Ishikawa (cell line): ENCODE data around the gene ADAD1.

ENCODE experiments used
- CEBPB ChIP-seq: IDR thresholded peaks from 2 replicates; pipeline ENCODE4 v1.6.1; 2012
- CREB1 ChIP-seq: IDR thresholded peaks from 2 replicates; pipeline ENCODE4 v1.6.1; 2012; ENCODE audit warnings: low read depth
- EP300 ChIP-seq: IDR thresholded peaks from 2 replicates; pipeline ENCODE4 v1.6.1; 2012; ENCODE audit warnings: borderline replicate concordance
- FOXM1 ChIP-seq: IDR thresholded peaks from 2 replicates; pipeline ENCODE4 v1.6.1; 2012; ENCODE audit warnings: low read depth, borderline replicate concordance
- NFIC ChIP-seq: IDR thresholded peaks from 2 replicates; pipeline ENCODE4 v1.6.1; 2012
- RAD21 ChIP-seq: IDR thresholded peaks from 2 replicates; pipeline ENCODE4 v1.6.1; 2012; ENCODE audit warnings: low read depth
- TAF1 ChIP-seq: IDR thresholded peaks from 2 replicates; pipeline ENCODE4 v1.6.1; 2012; ENCODE audit warnings: low read depth, mild to moderate bottlenecking
- TCF12 ChIP-seq: IDR thresholded peaks from 2 replicates; pipeline ENCODE4 v1.6.1; 2012; ENCODE audit warnings: low read depth
- TEAD4 ChIP-seq: IDR thresholded peaks from 2 replicates; pipeline ENCODE4 v1.6.1; 2012
- YY1 ChIP-seq: IDR thresholded peaks from 2 replicates; pipeline ENCODE4 v1.6.1; 2012; ENCODE audit warnings: low read depth
- ZBTB7A ChIP-seq: IDR thresholded peaks from 2 replicates; pipeline ENCODE4 v1.6.1; 2012; ENCODE audit warnings: low read depth
- TF ChIP-seq, protein P1 (sequence below): IDR thresholded peaks from 2 replicates; pipeline ENCODE4 v1.6.1; 2012
- TF ChIP-seq, protein P2 (sequence below): IDR thresholded peaks from 2 replicates; pipeline ENCODE4 v1.6.1; 2012; ENCODE audit warnings: low read depth, mild to moderate bottlenecking

ADAD1 gene

DNA sequence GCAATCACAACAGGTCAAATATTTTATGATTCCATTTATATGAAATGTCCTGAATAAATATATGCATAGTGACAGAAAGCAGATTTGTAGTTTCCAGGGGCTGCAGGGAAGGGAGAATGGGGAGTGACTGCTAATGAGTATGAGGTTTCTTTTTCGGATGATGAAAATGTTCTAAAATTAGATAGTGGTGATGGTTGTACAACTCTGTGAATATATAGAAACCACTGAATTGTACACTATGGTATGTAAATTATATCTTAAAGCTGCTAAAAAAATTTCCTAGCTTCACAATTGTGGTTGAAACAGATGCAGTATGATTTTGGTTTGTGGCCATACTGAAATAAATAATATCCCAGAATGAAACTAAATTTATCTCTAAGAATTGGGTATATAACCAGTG lies 90.6 kb downstream of the ADAD1 start:
- no peak for TF ChIP-seq ZBTB7A

DNA sequence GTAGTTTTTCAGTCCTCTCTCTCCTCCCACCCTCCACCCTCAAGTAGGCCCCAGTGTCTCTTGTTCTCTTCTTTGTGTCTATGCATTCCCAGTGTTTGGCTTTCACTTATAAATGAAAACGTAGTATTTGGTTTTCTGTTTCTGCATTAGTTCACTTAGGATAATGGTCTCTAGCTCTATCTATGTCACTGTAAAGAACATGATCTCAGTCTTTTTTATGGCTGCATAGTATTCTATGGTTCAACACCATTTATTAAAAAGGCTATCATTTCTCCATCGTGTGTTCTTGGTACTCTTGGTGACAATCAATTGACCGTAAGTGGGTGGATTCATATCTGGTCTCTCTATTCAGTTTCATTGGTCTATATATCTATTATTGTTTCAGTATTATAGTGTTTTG lies 96.4 kb downstream of the ADAD1 start:
- no peak for TF ChIP-seq NFIC
- TF ChIP-seq FOXM1: no peak
- no peak for TF ChIP-seq TEAD4
- no peak for TF ChIP-seq TAF1
- TF ChIP-seq, protein P1, sequence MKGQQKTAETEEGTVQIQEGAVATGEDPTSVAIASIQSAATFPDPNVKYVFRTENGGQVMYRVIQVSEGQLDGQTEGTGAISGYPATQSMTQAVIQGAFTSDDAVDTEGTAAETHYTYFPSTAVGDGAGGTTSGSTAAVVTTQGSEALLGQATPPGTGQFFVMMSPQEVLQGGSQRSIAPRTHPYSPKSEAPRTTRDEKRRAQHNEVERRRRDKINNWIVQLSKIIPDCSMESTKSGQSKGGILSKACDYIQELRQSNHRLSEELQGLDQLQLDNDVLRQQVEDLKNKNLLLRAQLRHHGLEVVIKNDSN: no peak
- TF ChIP-seq TCF12: no peak
- no peak for TF ChIP-seq EP300
- TF ChIP-seq CREB1: no peak
- TF ChIP-seq CEBPB: no peak
- no peak for TF ChIP-seq RAD21
- TF ChIP-seq YY1: no peak

DNA sequence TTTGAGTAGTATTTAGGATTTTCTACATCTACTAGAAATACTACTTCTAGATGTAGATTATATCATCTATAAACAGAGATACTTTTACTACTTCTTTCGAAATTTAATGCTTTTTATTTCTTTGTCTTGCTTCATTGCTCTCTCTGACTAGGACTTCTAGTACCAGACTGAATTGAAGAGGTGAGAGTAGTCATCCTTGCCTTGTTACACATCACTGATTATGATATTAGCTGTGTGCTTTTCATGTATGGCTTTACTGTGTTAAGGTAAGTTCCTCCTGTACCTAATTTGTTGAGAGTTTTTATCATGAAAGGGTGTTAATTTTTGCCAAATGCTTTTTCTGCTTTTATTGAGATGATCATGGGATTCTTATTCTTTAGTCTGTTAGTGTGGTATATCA lies 97.3 kb downstream of the ADAD1 start:
- TF ChIP-seq NFIC (no peak), TAF1 (no peak), CREB1 (no peak)
- TF ChIP-seq, protein P2, sequence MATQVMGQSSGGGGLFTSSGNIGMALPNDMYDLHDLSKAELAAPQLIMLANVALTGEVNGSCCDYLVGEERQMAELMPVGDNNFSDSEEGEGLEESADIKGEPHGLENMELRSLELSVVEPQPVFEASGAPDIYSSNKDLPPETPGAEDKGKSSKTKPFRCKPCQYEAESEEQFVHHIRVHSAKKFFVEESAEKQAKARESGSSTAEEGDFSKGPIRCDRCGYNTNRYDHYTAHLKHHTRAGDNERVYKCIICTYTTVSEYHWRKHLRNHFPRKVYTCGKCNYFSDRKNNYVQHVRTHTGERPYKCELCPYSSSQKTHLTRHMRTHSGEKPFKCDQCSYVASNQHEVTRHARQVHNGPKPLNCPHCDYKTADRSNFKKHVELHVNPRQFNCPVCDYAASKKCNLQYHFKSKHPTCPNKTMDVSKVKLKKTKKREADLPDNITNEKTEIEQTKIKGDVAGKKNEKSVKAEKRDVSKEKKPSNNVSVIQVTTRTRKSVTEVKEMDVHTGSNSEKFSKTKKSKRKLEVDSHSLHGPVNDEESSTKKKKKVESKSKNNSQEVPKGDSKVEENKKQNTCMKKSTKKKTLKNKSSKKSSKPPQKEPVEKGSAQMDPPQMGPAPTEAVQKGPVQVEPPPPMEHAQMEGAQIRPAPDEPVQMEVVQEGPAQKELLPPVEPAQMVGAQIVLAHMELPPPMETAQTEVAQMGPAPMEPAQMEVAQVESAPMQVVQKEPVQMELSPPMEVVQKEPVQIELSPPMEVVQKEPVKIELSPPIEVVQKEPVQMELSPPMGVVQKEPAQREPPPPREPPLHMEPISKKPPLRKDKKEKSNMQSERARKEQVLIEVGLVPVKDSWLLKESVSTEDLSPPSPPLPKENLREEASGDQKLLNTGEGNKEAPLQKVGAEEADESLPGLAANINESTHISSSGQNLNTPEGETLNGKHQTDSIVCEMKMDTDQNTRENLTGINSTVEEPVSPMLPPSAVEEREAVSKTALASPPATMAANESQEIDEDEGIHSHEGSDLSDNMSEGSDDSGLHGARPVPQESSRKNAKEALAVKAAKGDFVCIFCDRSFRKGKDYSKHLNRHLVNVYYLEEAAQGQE: no peak

DNA sequence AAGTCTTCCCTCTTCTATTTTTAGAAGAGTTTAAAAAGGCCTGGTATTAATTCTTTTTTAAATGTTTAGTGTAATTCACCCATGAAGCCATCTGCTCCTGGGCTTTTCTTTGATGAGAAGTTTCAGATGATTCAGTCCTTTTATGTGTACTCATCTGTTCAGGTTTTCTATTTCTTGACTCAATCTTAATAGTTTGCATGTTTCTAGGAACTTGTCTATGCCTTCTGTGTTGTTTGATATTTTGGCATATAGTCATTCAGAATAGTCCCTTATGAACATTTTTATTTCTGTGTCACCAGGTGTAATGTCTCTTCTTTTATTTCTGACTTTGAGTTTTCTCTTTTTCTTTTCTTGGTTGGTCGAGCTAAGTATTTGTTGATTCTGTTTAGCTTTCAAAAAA lies 97.9 kb downstream of the ADAD1 start:
- no peak for TF ChIP-seq RAD21
- TF ChIP-seq TEAD4: no peak
- no peak for TF ChIP-seq CEBPB
- no peak for TF ChIP-seq TCF12
- TF ChIP-seq, protein P2: no peak
- TF ChIP-seq YY1: no peak
